ENCODE measurements around the gene SIDT1.

SIDT1 gene

GRCh38 chr3:113531826-113532697 is at the start of gene SIDT1:
TSS of gene SIDT1 (plus strand) at chr3:113532555. CDS start at chr3:113533022, 467 bp downstream.
- DNase-seq (ENCODE audit: low spot score), result peak; percentile 77

GRCh38 chr3:113485161-113485609 is 47.2 kb upstream of the SIDT1 start:
- peak; percentile 11 for DNase-seq (ENCODE audit: low spot score)

GRCh38 chr3:113495035-113495434 is 37.3 kb upstream of the SIDT1 start:
- peak; percentile 35 for DNase-seq (ENCODE audit: low spot score)

- no peak for DNase-seq (ENCODE audit: low spot score)
These were observed 35.4 kb upstream of the SIDT1 start for GRCh38 chr3:113496924-113497323.

- DNase-seq (ENCODE audit: low spot score), result no peak
These were observed 33.9 kb upstream of the SIDT1 start for GRCh38 chr3:113498221-113499005.

- no peak for DNase-seq (ENCODE audit: low spot score)
These were observed 33.3 kb upstream of the SIDT1 start for GRCh38 chr3:113499081-113499480.

GRCh38 chr3:113501597-113501996 is 30.8 kb upstream of the SIDT1 start:
- DNase-seq (ENCODE audit: low spot score), result no peak

- DNase-seq (ENCODE audit: low spot score), result no peak
These were observed 26.5 kb upstream of the SIDT1 start for GRCh38 chr3:113505867-113506266.

- no peak for DNase-seq (ENCODE audit: low spot score)
These were observed 24.8 kb upstream of the SIDT1 start for GRCh38 chr3:113507501-113508067.

GRCh38 chr3:113508966-113509365 is 23.4 kb upstream of the SIDT1 start:
- no peak for DNase-seq (ENCODE audit: low spot score)

- no peak for DNase-seq (ENCODE audit: low spot score)
These were observed 18.0 kb upstream of the SIDT1 start for GRCh38 chr3:113514265-113514769.

- no peak for DNase-seq (ENCODE audit: low spot score)
These were observed 16.2 kb upstream of the SIDT1 start for GRCh38 chr3:113516115-113516505.

GRCh38 chr3:113521981-113522380 is 10.4 kb upstream of the SIDT1 start:
- no peak for DNase-seq (ENCODE audit: low spot score)

- DNase-seq (ENCODE audit: low spot score), result no peak
These were observed 9.1 kb upstream of the SIDT1 start for GRCh38 chr3:113523241-113523640.

- DNase-seq (ENCODE audit: low spot score), result peak; percentile 40
These were observed 561 bp downstream of the SIDT1 start for GRCh38 chr3:113532698-113533533.

- peak; percentile 56 for DNase-seq (ENCODE audit: low spot score)
These were observed 1.2 kb downstream of the SIDT1 start for GRCh38 chr3:113533534-113533892.

- DNase-seq (ENCODE audit: low spot score), result peak; percentile 20
These were observed 2.0 kb downstream of the SIDT1 start for GRCh38 chr3:113534365-113534764.

- DNase-seq (ENCODE audit: low spot score), result no peak
These were observed 3.5 kb downstream of the SIDT1 start for GRCh38 chr3:113535898-113536297.

GRCh38 chr3:113536627-113537101 is 4.3 kb downstream of the SIDT1 start:
- no peak for DNase-seq (ENCODE audit: low spot score)

- DNase-seq (ENCODE audit: low spot score), result no peak
These were observed 4.8 kb downstream of the SIDT1 start for GRCh38 chr3:113537155-113537554.

GRCh38 chr3:113541519-113541918 is 9.2 kb downstream of the SIDT1 start:
- no peak for DNase-seq (ENCODE audit: low spot score)
